MCF 10A (cell line): Measurements from ENCODE around the gene CARD9. TPM values are rescaled to one million over a fixed set of nuclear protein-coding genes. Genes with fewer than 3 reads are reported as not detected.
A peak's percentile ranks its signal among the peaks of the same experiment; 100 is the strongest.

Experiments
- Bru-seq: library from RNA; stranded (reverse); fragments of 400-500 nt; gene quantifications from one replicate; lab custom pipeline; 2021; lab: Mats Ljungman, UMichigan
- BruChase-seq, 2 experiments: library from RNA; stranded (reverse); fragments of 400-500 nt; gene quantifications; one replicate each; lab custom pipeline; 2021; lab: Mats Ljungman, UMichigan
- BruUV-seq: library from RNA; stranded (reverse); fragments of 400-500 nt; replicated peaks from 2 replicates; lab custom pipeline; 2021; lab: Mats Ljungman, UMichigan
- CTCF ChIA-PET: fragments of 300-600 bp; sonication (Branson Sonifier 250); formaldehyde crosslinking; extraction: SDS; loops from one replicate; lab custom pipeline; 2021; ENCODE audit warnings: antibody characterized with exemption, inconsistent platforms; lab: Yijun Ruan, JAX
- POLR2A ChIA-PET: fragments of 300-600, 350-650 bp; sonication (Branson Sonifier 250); formaldehyde crosslinking; extraction: SDS; loops from one replicate; lab custom pipeline; 2020; ENCODE audit warnings: antibody characterized with exemption, inconsistent platforms; lab: Yijun Ruan, JAX
- DNase-seq: peaks from one replicate; pipeline ENCODE4 v3.0.0-alpha.2; 2018; ENCODE audit not compliant: unreplicated experiment
- H3K27ac Mint-ChIP-seq: one replicate; pipeline ENCODE4 v1.8.0; 2022; ENCODE audit warnings: mild to moderate bottlenecking, low read depth, mixed read lengths; ENCODE audit not compliant: unreplicated experiment
- H3K27me3 Mint-ChIP-seq: one replicate; pipeline ENCODE4 v1.8.0; 2022; ENCODE audit warnings: mixed read lengths; ENCODE audit not compliant: insufficient read depth, unreplicated experiment
- H3K36me3 Mint-ChIP-seq: one replicate; pipeline ENCODE4 v1.8.0; 2022; ENCODE audit warnings: mild to moderate bottlenecking, moderate library complexity, mixed read lengths; ENCODE audit not compliant: insufficient read depth, unreplicated experiment
- H3K4me1 Mint-ChIP-seq: one replicate; pipeline ENCODE4 v1.8.0; 2022; ENCODE audit warnings: mixed read lengths; ENCODE audit not compliant: insufficient read depth, unreplicated experiment
- H3K4me3 Mint-ChIP-seq: one replicate; pipeline ENCODE4 v1.8.0; 2022; ENCODE audit warnings: mild to moderate bottlenecking, moderate library complexity, mixed read lengths; ENCODE audit not compliant: unreplicated experiment
- H3K9me3 Mint-ChIP-seq: one replicate; pipeline ENCODE4 v1.8.0; 2022; ENCODE audit warnings: mixed read lengths; ENCODE audit not compliant: unreplicated experiment
- intact Hi-C: fragments of 100-400 bp; cut with micrococcal nuclease; formaldehyde crosslinking; loops from 2 replicates; pipeline ENCODE4 v1.14.1; 2022
- long read RNA-seq: library from polyadenylated mRNA; stranded (forward); transcript quantifications from one replicate; pipeline ENCODE4 v2.0.0, GENCODE V29; 2022
- total RNA-seq: library from RNA; stranded (reverse); gene quantifications from 2 replicates; pipeline ENCODE4 v1.2.3, GENCODE V29; 2022
- TF ChIP-seq, protein P1 (sequence below): fragments of 200-600 bp; IDR thresholded peaks from one replicate; pipeline ENCODE4 v1.8.0; 2022; ENCODE audit warnings: antibody characterized with exemption, mild to moderate bottlenecking; ENCODE audit not compliant: unreplicated experiment

Gene CARD9, protein sequence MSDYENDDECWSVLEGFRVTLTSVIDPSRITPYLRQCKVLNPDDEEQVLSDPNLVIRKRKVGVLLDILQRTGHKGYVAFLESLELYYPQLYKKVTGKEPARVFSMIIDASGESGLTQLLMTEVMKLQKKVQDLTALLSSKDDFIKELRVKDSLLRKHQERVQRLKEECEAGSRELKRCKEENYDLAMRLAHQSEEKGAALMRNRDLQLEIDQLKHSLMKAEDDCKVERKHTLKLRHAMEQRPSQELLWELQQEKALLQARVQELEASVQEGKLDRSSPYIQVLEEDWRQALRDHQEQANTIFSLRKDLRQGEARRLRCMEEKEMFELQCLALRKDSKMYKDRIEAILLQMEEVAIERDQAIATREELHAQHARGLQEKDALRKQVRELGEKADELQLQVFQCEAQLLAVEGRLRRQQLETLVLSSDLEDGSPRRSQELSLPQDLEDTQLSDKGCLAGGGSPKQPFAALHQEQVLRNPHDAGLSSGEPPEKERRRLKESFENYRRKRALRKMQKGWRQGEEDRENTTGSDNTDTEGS
- total RNA-seq (0.33 and 0.69 TPM in 2 replicates), Bru-seq, nascent RNA (percentile 16 among the genes with signal in this experiment), BruChase-seq, experiment 1, labeled RNA remaining after a 6-hour chase (percentile 33 among the genes with signal in this experiment), BruChase-seq, experiment 2, labeled RNA remaining after a 2-hour chase (percentile 33 among the genes with signal in this experiment)
- long read RNA-seq = 0 reads

DNA sequence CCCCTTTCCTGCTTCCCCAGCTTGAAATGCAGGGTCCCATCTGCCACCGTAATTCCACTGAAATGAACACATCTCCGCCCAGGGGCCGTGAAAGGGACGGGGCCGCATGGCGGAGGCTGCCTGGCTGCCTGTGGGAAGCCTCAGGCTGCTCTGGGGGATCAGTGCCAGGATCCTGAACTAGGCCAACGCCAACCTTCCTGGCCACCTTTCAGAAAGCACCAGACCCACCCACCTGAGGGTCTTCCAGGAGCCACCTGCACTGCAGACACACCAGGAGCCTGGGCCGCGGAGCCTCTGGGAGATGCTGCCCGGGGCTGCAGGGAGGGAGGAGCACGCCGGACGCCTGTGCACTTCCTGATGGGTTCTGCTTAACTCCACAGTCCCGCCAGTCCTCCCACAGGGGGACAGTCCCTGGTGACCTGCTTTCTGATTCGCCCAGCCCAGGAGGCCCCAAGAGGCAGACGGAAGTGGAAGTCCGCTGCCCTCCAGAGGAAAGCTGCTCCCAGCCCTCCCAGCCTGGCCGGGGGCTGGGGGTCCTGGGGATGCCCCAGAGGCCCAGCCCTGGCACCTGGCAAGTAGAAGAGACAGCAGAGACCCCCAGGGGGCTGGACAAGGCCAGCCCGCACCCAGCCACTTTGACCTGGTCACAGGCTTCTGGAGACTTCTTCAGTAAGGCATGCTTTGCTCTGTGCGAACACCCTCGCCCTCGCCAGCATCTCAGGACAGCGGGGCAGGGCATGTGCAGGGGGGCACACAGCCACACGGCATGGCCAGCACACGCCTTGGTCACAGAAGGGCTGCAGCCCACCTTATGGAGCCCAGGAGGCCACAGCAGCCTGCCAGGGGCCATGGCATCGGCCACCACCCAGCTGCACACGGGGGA lies at the start of gene CARD9:
CARD9 (minus strand) TSS at position 370 of the 883 bp plus-strand sequence. CDS start 1,591 bp downstream, outside the sequence.
- H3K27ac Mint-ChIP-seq = peak within 1 kb of the TSS; percentile 22
- BruUV-seq = no TSS peak
- ChIA-PET CTCF (interaction anchor here (0.5 to 1.4 kb wide), 2 partner anchors 10 to 563 kb away, joined by 3 to 8 read pairs; partner anchors contain the start of gene DNLZ), POLR2A (interaction anchor here (0.6 to 1.7 kb wide), 4 partner anchors 7 to 48 kb away, joined by 3 to 4 read pairs (median 4); partner anchors contain the start of gene DNLZ)
- TF ChIP-seq, protein P1, sequence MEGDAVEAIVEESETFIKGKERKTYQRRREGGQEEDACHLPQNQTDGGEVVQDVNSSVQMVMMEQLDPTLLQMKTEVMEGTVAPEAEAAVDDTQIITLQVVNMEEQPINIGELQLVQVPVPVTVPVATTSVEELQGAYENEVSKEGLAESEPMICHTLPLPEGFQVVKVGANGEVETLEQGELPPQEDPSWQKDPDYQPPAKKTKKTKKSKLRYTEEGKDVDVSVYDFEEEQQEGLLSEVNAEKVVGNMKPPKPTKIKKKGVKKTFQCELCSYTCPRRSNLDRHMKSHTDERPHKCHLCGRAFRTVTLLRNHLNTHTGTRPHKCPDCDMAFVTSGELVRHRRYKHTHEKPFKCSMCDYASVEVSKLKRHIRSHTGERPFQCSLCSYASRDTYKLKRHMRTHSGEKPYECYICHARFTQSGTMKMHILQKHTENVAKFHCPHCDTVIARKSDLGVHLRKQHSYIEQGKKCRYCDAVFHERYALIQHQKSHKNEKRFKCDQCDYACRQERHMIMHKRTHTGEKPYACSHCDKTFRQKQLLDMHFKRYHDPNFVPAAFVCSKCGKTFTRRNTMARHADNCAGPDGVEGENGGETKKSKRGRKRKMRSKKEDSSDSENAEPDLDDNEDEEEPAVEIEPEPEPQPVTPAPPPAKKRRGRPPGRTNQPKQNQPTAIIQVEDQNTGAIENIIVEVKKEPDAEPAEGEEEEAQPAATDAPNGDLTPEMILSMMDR = no peak
- intact Hi-C loops = no loop called here
- H3K4me1 Mint-ChIP-seq = no peaks in the 10 kb centered on the region
- DNase-seq = no peak
- H3K27me3 Mint-ChIP-seq = no peaks in the 10 kb centered on the region
- H3K36me3 Mint-ChIP-seq = peaks cover 4% of the 10 kb centered on the region
- H3K9me3 Mint-ChIP-seq = no peaks in the 10 kb centered on the region
- H3K4me3 Mint-ChIP-seq = no peak within 1 kb of the TSS

DNA sequence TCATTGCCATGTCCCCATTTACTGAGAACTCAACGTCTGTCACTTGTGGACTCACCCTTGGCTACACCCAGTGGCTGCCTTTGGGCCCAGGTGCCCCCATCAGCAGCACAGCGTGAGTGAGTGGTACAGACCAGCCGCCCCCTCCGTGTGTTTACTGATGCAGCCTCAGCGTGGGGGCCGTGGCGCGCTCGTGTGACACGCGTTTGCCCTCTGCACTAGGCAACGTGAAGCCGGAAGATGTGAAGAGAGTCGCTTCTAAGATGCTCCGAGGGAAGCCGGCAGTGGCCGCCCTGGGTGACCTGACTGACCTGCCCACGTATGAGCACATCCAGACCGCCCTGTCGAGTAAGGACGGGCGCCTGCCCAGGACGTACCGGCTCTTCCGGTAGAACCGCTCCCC lies 49.4 kb upstream of the CARD9 start:
- Mint-ChIP-seq H3K4me3 (no peak overlapping the region), H3K27me3 (no peaks in the 10 kb centered on the region), H3K4me1 (no peaks in the 10 kb centered on the region), H3K9me3 (no peaks in the 10 kb centered on the region), H3K36me3 (peaks cover 87% of the 10 kb centered on the region), H3K27ac (no peak overlapping the region)
- intact Hi-C loops = no loop called here
- DNase-seq = no peak
- BruUV-seq = no TSS peak
- POLR2A ChIA-PET = interaction anchor here (0.6 kb wide), 1 partner anchor 294 kb away, joined by 3 read pairs; no protein-coding TSS in a partner anchor
- TF ChIP-seq, protein P1 = no peak
- CTCF ChIA-PET = no interaction called here

DNA sequence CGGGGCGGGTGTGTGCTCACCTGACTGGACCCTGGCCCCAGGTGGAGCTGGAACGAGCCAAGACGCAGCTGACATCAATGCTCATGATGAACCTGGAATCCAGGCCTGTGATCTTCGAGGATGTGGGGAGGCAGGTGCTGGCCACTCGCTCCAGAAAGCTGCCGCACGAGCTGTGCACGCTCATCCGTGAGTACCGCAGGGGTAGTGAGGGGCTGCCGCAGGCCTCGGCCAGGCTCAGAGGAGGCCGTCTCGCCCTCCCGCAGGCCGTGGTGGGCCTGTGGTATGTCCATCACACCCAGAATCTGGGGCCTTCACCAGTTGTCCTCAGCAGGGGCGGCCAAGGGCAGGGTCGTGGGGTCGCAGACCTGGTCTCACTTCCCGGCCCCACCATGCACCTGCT lies 48.3 kb upstream of the CARD9 start:
- no peak overlapping the region for H3K27ac Mint-ChIP-seq
- TF ChIP-seq, protein P1 = no peak
- intact Hi-C loops = no loop called here
- no peak overlapping the region for H3K4me3 Mint-ChIP-seq
- ChIA-PET CTCF (no interaction called here), POLR2A (no interaction called here)
- peaks cover 90% of the 10 kb centered on the region for H3K36me3 Mint-ChIP-seq
- DNase-seq = no peak
- BruUV-seq = no TSS peak
- H3K27me3 Mint-ChIP-seq = no peaks in the 10 kb centered on the region
- no peaks in the 10 kb centered on the region for H3K9me3 Mint-ChIP-seq
- no peaks in the 10 kb centered on the region for H3K4me1 Mint-ChIP-seq
